BJ (cell line): Measurements from ENCODE around the gene CYP4F2. TPM values are rescaled to one million over a fixed set of nuclear protein-coding genes. Genes with fewer than 3 reads are reported as not detected.

ENCODE experiments used
- CTCF ChIA-PET: fragments of 350-600 bp; formaldehyde crosslinking; extraction: SDS; loops from one replicate; lab custom pipeline; 2021; ENCODE audit warnings: antibody characterized with exemption, inconsistent platforms; lab: Yijun Ruan, JAX
- POLR2A ChIA-PET: fragments of 300-600 bp; sonication (Branson Sonifier 250); formaldehyde crosslinking; extraction: SDS; loops from one replicate; lab custom pipeline; 2021; ENCODE audit warnings: antibody characterized with exemption; lab: Charles Lee
- DNase-seq: peaks from one replicate; pipeline ENCODE4 v3.0.0-alpha.2; 2011; ENCODE audit warnings: low read depth
- H3K27me3 ChIP-seq: 2 replicates; pipeline ENCODE4 v1.6.0; 2011; ENCODE audit warnings: low read length; ENCODE audit not compliant: control insufficient read depth, insufficient read depth
- H3K36me3 ChIP-seq: 2 replicates; pipeline ENCODE4 v1.5.1; 2011; ENCODE audit warnings: low read length; ENCODE audit not compliant: control insufficient read depth, insufficient read depth
- H3K4me3 ChIP-seq: 2 replicates; pipeline ENCODE4 v1.5.1; 2011; ENCODE audit warnings: low read depth, mild to moderate bottlenecking, control low read depth, low read length
- CTCF ChIP-seq: IDR thresholded peaks from 2 replicates; pipeline ENCODE4 v1.5.1; 2011; ENCODE audit warnings: low read depth, mild to moderate bottlenecking, control low read depth, inconsistent platforms, low read length, moderate library complexity; ENCODE audit not compliant: insufficient read depth
- polyA minus RNA-seq: library from RNA; depleted of rRNA, polyadenylated mRNA; stranded (reverse); fragments of >200 nt; gene quantifications from 2 replicates; pipeline ENCODE4 v1.2.3, GENCODE V29; 2011; rRNA and poly(A)+ RNA removed
- polyA plus RNA-seq: library from polyadenylated mRNA; depleted of rRNA; stranded (reverse); fragments of >200 nt; gene quantifications from 2 replicates; pipeline ENCODE4 v1.2.3, GENCODE V29; 2011; rRNA removed

Gene CYP4F2
- polyA plus RNA-seq (not detected in 2 replicates), polyA minus RNA-seq (not detected in 2 replicates)

DNA sequence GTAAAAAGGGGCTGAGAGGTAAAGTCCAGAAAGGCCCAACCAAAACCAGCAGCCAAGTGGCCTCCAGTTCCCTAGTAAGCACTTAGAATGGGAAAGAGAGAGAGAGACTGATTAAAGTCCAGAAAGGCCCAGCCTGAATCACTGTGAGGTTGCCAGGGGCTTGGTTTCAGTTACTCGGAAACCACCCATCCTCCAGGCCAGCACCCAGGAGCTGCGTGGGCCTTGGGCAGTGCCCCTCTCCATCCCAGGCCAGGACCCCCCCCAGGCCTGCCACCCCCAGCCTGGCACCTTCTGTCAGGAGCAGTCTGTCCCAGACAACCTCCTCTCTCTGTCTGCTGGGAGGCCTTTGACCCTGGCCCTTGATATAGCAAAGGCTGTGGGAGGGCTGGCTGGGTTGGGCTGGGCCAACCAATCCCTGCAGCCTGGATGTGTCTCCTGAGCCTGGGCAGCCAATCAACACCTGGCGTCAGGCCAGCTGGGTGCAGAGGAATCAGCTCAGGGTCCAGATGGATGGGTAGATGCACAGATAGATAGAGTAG is at the start of gene CYP4F2:
TSS of gene CYP4F2 (minus strand) at position 337 of the 539 bp plus-strand sequence. CDS start 463 bp downstream, outside the sequence.
- H3K36me3 ChIP-seq = no peaks in the 10 kb centered on the region
- no peak for TF ChIP-seq CTCF
- POLR2A ChIA-PET = no interaction called here
- no peak for DNase-seq
- CTCF ChIA-PET = no interaction called here
- H3K4me3 ChIP-seq = no peak within 1 kb of the TSS
- H3K27me3 ChIP-seq = no peaks in the 10 kb centered on the region

GRCh38 chr19:15945301-15945700 is 47.4 kb upstream of the CYP4F2 start:
- DNase-seq = no peak
- no peak overlapping the region for H3K4me3 ChIP-seq
- POLR2A ChIA-PET = no interaction called here
- no peaks in the 10 kb centered on the region for H3K36me3 ChIP-seq
- CTCF ChIA-PET = no interaction called here
- no peaks in the 10 kb centered on the region for H3K27me3 ChIP-seq
- no peak for TF ChIP-seq CTCF

GRCh38 chr19:15944401-15944800 is 46.5 kb upstream of the CYP4F2 start:
- no peak for TF ChIP-seq CTCF
- ChIA-PET POLR2A (no interaction called here), CTCF (no interaction called here)

DNA sequence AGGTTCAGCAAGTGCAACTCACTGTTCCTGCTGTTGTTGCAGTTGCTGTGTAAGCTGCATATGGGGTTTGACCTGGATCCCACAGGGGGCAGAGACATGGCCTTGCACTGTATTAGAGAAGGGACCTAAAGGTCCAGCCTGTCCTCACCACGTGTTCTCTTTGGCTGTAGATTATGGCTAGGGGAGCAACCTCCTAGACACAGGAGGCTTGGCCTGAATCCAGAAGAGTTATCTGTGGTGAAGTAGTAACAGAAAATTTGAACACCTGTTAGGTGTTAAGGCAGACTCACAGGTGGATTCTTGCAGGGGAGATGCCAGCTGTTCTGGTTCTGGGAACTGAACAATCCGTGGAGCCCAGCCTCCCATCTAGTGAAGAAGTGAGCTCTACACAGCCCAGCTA is 39.9 kb upstream of the CYP4F2 start:
- CTCF ChIA-PET = no interaction called here

More at GRCh38 chr19:15944401-15944800, 46.5 kb upstream of the CYP4F2 start:
- Histone ChIP-seq H3K27me3 (no peaks in the 10 kb centered on the region), H3K4me3 (no peak overlapping the region), H3K36me3 (no peaks in the 10 kb centered on the region)
- DNase-seq = no peak

GRCh38 chr19:15936950-15937349 is 39.1 kb upstream of the CYP4F2 start:
- TF ChIP-seq CTCF = no peak
- Histone ChIP-seq H3K36me3 (no peaks in the 10 kb centered on the region), H3K27me3 (no peaks in the 10 kb centered on the region), H3K4me3 (no peak overlapping the region)
- CTCF ChIA-PET = no interaction called here
- POLR2A ChIA-PET = no interaction called here
- DNase-seq = no peak

More for the DNA sequence above, 39.9 kb upstream of the CYP4F2 start:
- Histone ChIP-seq H3K27me3 (no peaks in the 10 kb centered on the region), H3K4me3 (no peak overlapping the region), H3K36me3 (no peaks in the 10 kb centered on the region)
- no peak for DNase-seq
- TF ChIP-seq CTCF = no peak
- POLR2A ChIA-PET = no interaction called here
